ENCODE measurements around the gene PMEL. TPM values are rescaled to one million over a fixed set of nuclear protein-coding genes. Genes with fewer than 3 reads are reported as not detected.

The PMEL gene
- polyA plus RNA-seq, 1 of the 3 experiments (the other 2 are of a cell fraction), result 1.8 TPM

GRCh38 chr12:55930771-55931316, 35.0 kb downstream of the PMEL start, which contains the start of gene DGKA (continued):
- TF ChIP-seq CTCF (IDR thresholded peaks at IDR 0.05), result peak; percentile 76
- TF ChIP-seq RCOR1 (IDR thresholded peaks at IDR 0.05; ENCODE audit: low read length), result no peak
- no peak for TF ChIP-seq RFX5 (IDR thresholded peaks at IDR 0.05; ENCODE audit: low read length)
- no peak for TF ChIP-seq TAF1 (IDR thresholded peaks at IDR 0.05; ENCODE audit: borderline replicate concordance, low read depth, low read length)

- Histone ChIP-seq H3K9me2 (no peaks in the 10 kb centered on the region), H3F3A (replicated peaks; ENCODE audit: insufficient read depth) (peaks cover 34% of the 10 kb centered on the region), H3K9me3 (no peaks in the 10 kb centered on the region), H3K4me3 (ENCODE audit: low read depth in 2 of 2, low read length in 1 of 2) (no peak overlapping the region), H2AFZ (ENCODE audit: low read depth) (no peak overlapping the region), H3K36me3 (replicated peaks in 1 of 2; ENCODE audit: control insufficient read depth in 1 of 2, insufficient read depth in 2 of 2, low read length in 1 of 2) (no peaks in the 10 kb centered on the region), H3K27me3 (ENCODE audit: insufficient read depth) (no peaks in the 10 kb centered on the region), H3K79me2 (ENCODE audit: insufficient read depth) (peaks cover 71% of the 10 kb centered on the region), H3K4me2 (no peak overlapping the region), H3K4me1 (ENCODE audit: control insufficient read depth in 1 of 2, insufficient read depth in 2 of 2, low read depth in 1 of 2, low read length in 1 of 2) (peaks cover 29 to 42% of the 10 kb centered on the region in 2 experiments; a peak in 3 of 4 replicates), H3K9ac (peak overlapping the region; percentile 15; the same call in 1 of the 2 replicates), H3K27ac (ENCODE audit: low read depth in 2 of 2, low read length in 1 of 2) (no peak overlapping the region), H4K20me1 (ENCODE audit: insufficient read depth) (no peaks in the 10 kb centered on the region)
- ChIA-PET POLR2A (interaction anchor here (4.2 kb wide), 1 partner anchor 99 kb away, joined by 39 read pairs; the partner anchor contains the start of gene DNAJC14), CTCF (interaction anchor here (0.9 to 6.4 kb wide), 8 partner anchors 10 to 191 kb away, joined by 3 to 51 read pairs (median 16); partner anchors contain the start of gene DNAJC14)
- WGBS (ENCODE audit: low lambda C conversion rate), result 81% methylated on average over 8 of the region's 8 CpGs
- TF ChIP-seq SMC3 (IDR thresholded peaks at IDR 0.05; ENCODE audit: low read depth, low read length) (no peak), JUND (IDR thresholded peaks at IDR 0.05) (no peak), USF1 (IDR thresholded peaks at IDR 0.05; ENCODE audit: borderline replicate concordance, low read depth) (no peak), ZBTB33 (IDR thresholded peaks at IDR 0.05; ENCODE audit: borderline replicate concordance, low read depth) (no peak), PBX3 (IDR thresholded peaks at IDR 0.05) (no peak), GABPA (IDR thresholded peaks at IDR 0.05; ENCODE audit: low read depth) (no peak)
- DNase-seq, result no peak
Observed at GRCh38 chr12:55929306-55929791, 36.5 kb downstream of the PMEL start.

Data from SK-N-SH (cell line).